GM12801 (cell line): ENCODE results near the gene ARIH1.

Experiments
- CTCF ChIP-seq: IDR thresholded peaks from one replicate; pipeline ENCODE4 v1.5.1; 2011; ENCODE audit warnings: control low read depth; ENCODE audit not compliant: insufficient read length; ENCODE audit errors: extremely low read depth

The ARIH1 gene

GRCh38 chr15:72503147-72503546 lies 29.0 kb downstream of the ARIH1 start:
- no peak for TF ChIP-seq CTCF

- no peak for TF ChIP-seq CTCF
These were observed 33.4 kb downstream of the ARIH1 start for GRCh38 chr15:72507402-72508092.

- TF ChIP-seq CTCF, result no peak
These were observed 35.4 kb downstream of the ARIH1 start for GRCh38 chr15:72509484-72509883.

DNA sequence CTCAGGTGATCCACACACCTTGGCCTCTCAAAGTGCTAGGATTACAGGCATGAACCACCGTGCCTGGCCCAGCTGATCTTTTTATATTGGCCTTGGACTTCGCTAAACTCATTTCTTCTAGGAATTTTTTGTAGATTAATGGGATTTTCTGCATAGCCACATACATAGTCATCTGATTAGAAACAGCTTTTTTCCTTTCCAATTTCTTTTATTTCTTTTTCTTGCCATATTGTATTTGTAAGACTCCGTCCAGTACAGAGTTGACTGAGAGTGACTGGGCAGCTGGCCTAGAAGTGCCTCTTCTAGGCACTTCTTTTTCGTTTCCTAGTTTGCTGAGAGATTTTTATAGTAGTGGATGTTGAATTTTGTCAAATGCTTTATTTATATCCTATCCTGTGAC lies 37.4 kb downstream of the ARIH1 start:
- TF ChIP-seq CTCF, result no peak

- no peak for TF ChIP-seq CTCF
These were observed 41.7 kb downstream of the ARIH1 start for GRCh38 chr15:72515591-72516389.

GRCh38 chr15:72516777-72517176 lies 42.6 kb downstream of the ARIH1 start:
- TF ChIP-seq CTCF, result no peak

- TF ChIP-seq CTCF, result no peak
These were observed 47.6 kb downstream of the ARIH1 start for GRCh38 chr15:72521682-72522081.
